IMR-90 (cell line): ENCODE data around the gene PPP1R2. TPM values are rescaled to one million over a fixed set of nuclear protein-coding genes. Genes with fewer than 3 reads are reported as not detected.

ENCODE experiments used
- ATAC-seq: fragments of 200-7000 bp; cut with Tn5 transposase; 2 replicates; pipeline ENCODE4 v1.9.1; 2020; ENCODE audit warnings: low read depth, mild to moderate bottlenecking, moderate library complexity
- BruUV-seq: library from RNA; stranded (reverse); fragments of 400-500 nt; replicated peaks from 2 replicates; lab custom pipeline; 2021; lab: Mats Ljungman, UMichigan
- CTCF ChIA-PET: fragments of 300-600 bp; formaldehyde crosslinking; extraction: SDS; loops from one replicate; lab custom pipeline; 2021; ENCODE audit warnings: antibody characterized with exemption; lab: Yijun Ruan, JAX
- POLR2A ChIA-PET: fragments of 300-600 bp; sonication (Branson Sonifier 250); formaldehyde crosslinking; loops from one replicate; lab custom pipeline; 2022; ENCODE audit warnings: antibody characterized with exemption; ENCODE audit not compliant: unreplicated experiment; lab: Charles Lee
- DNase-seq: peaks from one replicate; pipeline ENCODE4 v3.0.0; 2013
- H2AFZ ChIP-seq: replicated peaks from 2 replicates; pipeline ENCODE3; 2013; ENCODE audit warnings: low read length, mild to moderate bottlenecking; ENCODE audit not compliant: poor library complexity
- H2AK5ac ChIP-seq: 2 replicates; pipeline ENCODE4 v1.6.1; 2013; ENCODE audit warnings: low read depth, low read length, inconsistent platforms
- H2AK9ac ChIP-seq: replicated peaks from 2 replicates; pipeline ENCODE3; 2013; ENCODE audit warnings: mild to moderate bottlenecking, low read depth, low read length, moderate library complexity; ENCODE audit not compliant: poor library complexity
- H2BK120ac ChIP-seq: 2 replicates; pipeline ENCODE4 v1.6.1; 2013; ENCODE audit warnings: low read depth, low read length, inconsistent platforms
- H2BK15ac ChIP-seq: 3 replicates; pipeline ENCODE4 v1.6.1; 2013; ENCODE audit warnings: low read depth, low read length, inconsistent platforms
- H2BK20ac ChIP-seq: 2 replicates; pipeline ENCODE4 v1.6.1; 2013; ENCODE audit warnings: low read depth, mild to moderate bottlenecking, inconsistent platforms, low read length, moderate library complexity
- H2BK5ac ChIP-seq: 2 replicates; pipeline ENCODE4 v1.6.1; 2013; ENCODE audit warnings: mild to moderate bottlenecking, low read depth, low read length, inconsistent platforms; ENCODE audit not compliant: poor library complexity, severe bottlenecking
- H3K14ac ChIP-seq: replicated peaks from 2 replicates; pipeline ENCODE4 v1.6.1; 2013; ENCODE audit warnings: low read depth, low read length, inconsistent platforms
- H3K18ac ChIP-seq: 2 replicates; pipeline ENCODE4 v1.6.1; 2013; ENCODE audit warnings: low read depth, low read length, control low read depth
- H3K23ac ChIP-seq: 2 replicates; pipeline ENCODE4 v1.6.1; 2013; ENCODE audit warnings: low read depth, low read length, inconsistent platforms
- H3K27ac ChIP-seq: 2 replicates; pipeline ENCODE4 v1.5.1; 2013; ENCODE audit warnings: mild to moderate bottlenecking, control low read depth, low read length; ENCODE audit not compliant: insufficient read depth
- H3K27me3 ChIP-seq: 2 replicates; pipeline ENCODE4 v1.6.1; 2013; ENCODE audit warnings: low read length; ENCODE audit not compliant: control insufficient read depth, insufficient read depth
- H3K36me3 ChIP-seq: 2 replicates; pipeline ENCODE4 v1.6.1; 2013; ENCODE audit warnings: low read length, mixed read lengths; ENCODE audit not compliant: control insufficient read depth, insufficient read depth
- H3K4ac ChIP-seq: 2 replicates; pipeline ENCODE4 v1.6.1; 2013; ENCODE audit warnings: low read depth, low read length, inconsistent platforms
- H3K4me1 ChIP-seq: 2 replicates; pipeline ENCODE4 v1.6.1; 2013; ENCODE audit warnings: low read length, mixed read lengths; ENCODE audit not compliant: control insufficient read depth, insufficient read depth
- H3K4me2 ChIP-seq: 2 replicates; pipeline ENCODE4 v1.6.1; 2013; ENCODE audit warnings: low read depth, mild to moderate bottlenecking, control low read depth, low read length, moderate library complexity
- H3K4me3 ChIP-seq: 2 replicates; pipeline ENCODE4 v1.5.1; 2013; ENCODE audit warnings: low read depth, mild to moderate bottlenecking, control low read depth, low read length, moderate library complexity; ENCODE audit not compliant: insufficient read depth
- H3K56ac ChIP-seq: 2 replicates; pipeline ENCODE4 v1.6.1; 2013; ENCODE audit warnings: low read length, inconsistent platforms; ENCODE audit not compliant: insufficient read depth; ENCODE audit errors: extremely low read depth
- H3K79me1 ChIP-seq, 2 experiments: 2 replicates each; pipeline ENCODE4 v1.6.1; 2013; ENCODE audit warnings: low read length in 2 of 2, inconsistent platforms in 1 of 2, low read depth in 1 of 2
- H3K9ac ChIP-seq: 2 replicates; pipeline ENCODE4 v1.6.1; 2013; ENCODE audit warnings: low read depth, low read length, control low read depth
- H3K9me1 ChIP-seq: 2 replicates; pipeline ENCODE4 v1.6.1; 2013; ENCODE audit warnings: low read length, inconsistent platforms; ENCODE audit not compliant: insufficient read depth
- H3K9me3 ChIP-seq: 2 replicates; pipeline ENCODE4 v1.6.1; 2013; ENCODE audit warnings: low read length; ENCODE audit not compliant: control insufficient read depth, insufficient read depth
- H4K20me1 ChIP-seq: 2 replicates; pipeline ENCODE4 v1.6.1; 2013; ENCODE audit warnings: low read length, inconsistent platforms; ENCODE audit not compliant: insufficient read depth
- H4K5ac ChIP-seq: 2 replicates; pipeline ENCODE4 v1.6.1; 2013; ENCODE audit warnings: mild to moderate bottlenecking, low read depth, low read length, control low read depth
- H4K8ac ChIP-seq, 2 experiments: 2 replicates each; pipeline ENCODE4 v1.6.1; 2013; ENCODE audit warnings: low read depth in 2 of 2, low read length in 2 of 2, control low read depth in 1 of 2, inconsistent platforms in 1 of 2
- H4K91ac ChIP-seq: 2 replicates; pipeline ENCODE4 v1.6.1; 2013; ENCODE audit warnings: low read depth, low read length, inconsistent platforms; ENCODE audit not compliant: insufficient read depth
- BHLHE40 ChIP-seq: fragments of 150-350 bp; IDR thresholded peaks from 2 replicates; pipeline ENCODE4 v1.6.1; 2016; ENCODE audit warnings: mild to moderate bottlenecking, low read depth, low read length
- CHD1 ChIP-seq: IDR thresholded peaks from 2 replicates; pipeline ENCODE4 v1.6.1; 2012; ENCODE audit warnings: low read depth, low read length, improper control_type of control experiment
- MAFK ChIP-seq: IDR thresholded peaks from 2 replicates; pipeline ENCODE4 v1.6.1; 2012; ENCODE audit warnings: low read depth, low read length, improper control_type of control experiment
- MAZ ChIP-seq: IDR thresholded peaks from 2 replicates; pipeline ENCODE4 v1.6.1; 2012; ENCODE audit warnings: low read depth, mild to moderate bottlenecking, low read length, improper control_type of control experiment, moderate library complexity, borderline replicate concordance
- NFE2L2 ChIP-seq: fragments of 150-350 bp; IDR thresholded peaks from 2 replicates; pipeline ENCODE4 v1.6.1; 2016; ENCODE audit warnings: low read depth, mild to moderate bottlenecking, low read length
- POLR2A ChIP-seq: IDR thresholded peaks from 2 replicates; pipeline ENCODE4 v1.6.1; 2012; ENCODE audit warnings: mild to moderate bottlenecking, low read depth, low read length
- RAD21 ChIP-seq: IDR thresholded peaks from 2 replicates; pipeline ENCODE4 v1.6.1; 2012; ENCODE audit warnings: low read length, improper control_type of control experiment
- RCOR1 ChIP-seq: IDR thresholded peaks from 2 replicates; pipeline ENCODE4 v1.6.1; 2012; ENCODE audit warnings: mild to moderate bottlenecking, low read length, improper control_type of control experiment; ENCODE audit not compliant: insufficient replicate concordance
- RFX5 ChIP-seq: IDR thresholded peaks from 2 replicates; pipeline ENCODE4 v1.8.0; 2012; ENCODE audit warnings: low read depth, mild to moderate bottlenecking, low read length, moderate library complexity
- SMC3 ChIP-seq: fragments of 150-350 bp; IDR thresholded peaks from 2 replicates; pipeline ENCODE4 v1.6.1; 2016; ENCODE audit warnings: low read depth, mild to moderate bottlenecking, antibody characterized with exemption, low read length, moderate library complexity
- WGBS, 2 experiments: methylation state at CpG; one replicate each; pipeline versions ENCODE4 v1.1.5 to v1.1.7; 2013; ENCODE audit warnings: missing lambda C conversion rate in 2 of 2; ENCODE audit not compliant: insufficient read length in 1 of 2; ENCODE audit errors: extremely low coverage in 2 of 2; 5-methylcytosine and 5-hydroxymethylcytosine counted together
- dilution Hi-C: fragments of 300-500 bp; cut with HindIII; formaldehyde crosslinking; loops from one replicate; pipeline ENCODE4 v1.14.3; 2018; ENCODE audit warnings: low sequenced_read_pairs; ENCODE audit not compliant: unreplicated experiment
- in situ Hi-C: fragments of 300-500 bp; cut with MboI; formaldehyde crosslinking; loops from 3 replicates; pipeline ENCODE4 v1.14.3; 2019; ENCODE audit warnings: low sequenced_read_pairs, inconsistent platforms, mixed read lengths
- intact Hi-C: fragments of 100-400 bp; cut with micrococcal nuclease; formaldehyde crosslinking; loops from 2 replicates; pipeline ENCODE4 v1.10.0; 2022
- polyA plus RNA-seq, 3 experiments: library from polyadenylated mRNA; depleted of rRNA; stranded (reverse); fragments of >200 nt; gene quantifications; 2 replicates each; pipeline ENCODE4 v1.2.3, GENCODE V29; 2012; ENCODE audit warnings: low replicate concordance in 1 of 3
- total RNA-seq: library from RNA; depleted of rRNA; stranded (reverse); fragments of >200 nt; gene quantifications from 2 replicates; pipeline ENCODE4 v1.2.3, GENCODE V29; 2012
- TF ChIP-seq, protein P1 (sequence below): fragments of 150-350 bp; IDR thresholded peaks from 2 replicates; pipeline ENCODE4 v1.6.1; 2017; ENCODE audit warnings: mild to moderate bottlenecking, antibody characterized with exemption, low read length, low read depth
- TF ChIP-seq, protein P2 (sequence below): conservative IDR thresholded peaks from 2 replicates; pipeline ENCODE4 v1.5.1; 2012; ENCODE audit warnings: mild to moderate bottlenecking, low read depth, low read length, improper control_type of control experiment

Gene PPP1R2
- total and polyA plus RNA-seq, 2 of the 4 experiments (the other 2 are of a cell fraction): 9.2 to 36.0 TPM

DNA sequence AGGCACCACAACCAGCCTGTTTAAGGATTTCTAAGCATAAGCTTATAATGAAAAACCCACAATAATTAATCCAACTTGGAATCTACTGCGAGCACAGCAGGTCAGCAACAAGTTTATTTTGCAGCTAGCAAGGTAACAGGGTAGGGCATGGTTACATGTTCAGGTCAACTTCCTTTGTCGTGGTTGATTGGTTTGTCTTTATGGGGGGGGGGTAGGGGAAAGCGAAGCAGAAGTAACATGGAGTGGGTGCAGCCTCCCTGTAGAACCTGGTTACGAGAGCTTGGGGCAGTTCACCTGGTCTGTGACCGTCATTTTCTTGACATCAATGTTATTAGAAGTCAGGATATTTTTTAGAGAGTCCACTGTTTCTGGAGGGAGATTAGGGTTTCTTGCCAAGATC lies 25.5 kb upstream of the PPP1R2 start:
- no peak overlapping the region for H3K23ac ChIP-seq
- H3K4ac ChIP-seq: no peak overlapping the region
- H4K20me1 ChIP-seq: no peaks in the 10 kb centered on the region
- no peak overlapping the region for H3K4me3 ChIP-seq
- ATAC-seq (no peak), DNase-seq (no peak)
- H2BK5ac ChIP-seq: no peak overlapping the region
- H3K56ac ChIP-seq: no peak overlapping the region
- intact Hi-C loops: no loop called here
- no peaks in the 10 kb centered on the region for H3K9me3 ChIP-seq
- no peak overlapping the region for H2BK15ac ChIP-seq
- WGBS, 2 experiments: 14% methylated on average over 1 of the region's 5 CpGs; no CpG with 5 or more reads in 1 of the 2 experiments
- no peak overlapping the region for H4K91ac ChIP-seq
- no peaks in the 10 kb centered on the region for H3K79me1 ChIP-seq
- ChIA-PET CTCF (no interaction called here), POLR2A (no interaction called here)
- no peaks in the 10 kb centered on the region for H3K36me3 ChIP-seq
- no peak overlapping the region for H2AK5ac ChIP-seq
- no peak overlapping the region for H2AK9ac ChIP-seq
- TF ChIP-seq NFE2L2 (no peak), RFX5 (no peak), MAZ (no peak), BHLHE40 (no peak), RCOR1 (no peak), RAD21 (no peak), POLR2A (no peak), SMC3 (no peak), CHD1 (no peak), MAFK (no peak)
- TF ChIP-seq, protein P1, sequence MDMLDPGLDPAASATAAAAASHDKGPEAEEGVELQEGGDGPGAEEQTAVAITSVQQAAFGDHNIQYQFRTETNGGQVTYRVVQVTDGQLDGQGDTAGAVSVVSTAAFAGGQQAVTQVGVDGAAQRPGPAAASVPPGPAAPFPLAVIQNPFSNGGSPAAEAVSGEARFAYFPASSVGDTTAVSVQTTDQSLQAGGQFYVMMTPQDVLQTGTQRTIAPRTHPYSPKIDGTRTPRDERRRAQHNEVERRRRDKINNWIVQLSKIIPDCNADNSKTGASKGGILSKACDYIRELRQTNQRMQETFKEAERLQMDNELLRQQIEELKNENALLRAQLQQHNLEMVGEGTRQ: no peak
- TF ChIP-seq, protein P2, sequence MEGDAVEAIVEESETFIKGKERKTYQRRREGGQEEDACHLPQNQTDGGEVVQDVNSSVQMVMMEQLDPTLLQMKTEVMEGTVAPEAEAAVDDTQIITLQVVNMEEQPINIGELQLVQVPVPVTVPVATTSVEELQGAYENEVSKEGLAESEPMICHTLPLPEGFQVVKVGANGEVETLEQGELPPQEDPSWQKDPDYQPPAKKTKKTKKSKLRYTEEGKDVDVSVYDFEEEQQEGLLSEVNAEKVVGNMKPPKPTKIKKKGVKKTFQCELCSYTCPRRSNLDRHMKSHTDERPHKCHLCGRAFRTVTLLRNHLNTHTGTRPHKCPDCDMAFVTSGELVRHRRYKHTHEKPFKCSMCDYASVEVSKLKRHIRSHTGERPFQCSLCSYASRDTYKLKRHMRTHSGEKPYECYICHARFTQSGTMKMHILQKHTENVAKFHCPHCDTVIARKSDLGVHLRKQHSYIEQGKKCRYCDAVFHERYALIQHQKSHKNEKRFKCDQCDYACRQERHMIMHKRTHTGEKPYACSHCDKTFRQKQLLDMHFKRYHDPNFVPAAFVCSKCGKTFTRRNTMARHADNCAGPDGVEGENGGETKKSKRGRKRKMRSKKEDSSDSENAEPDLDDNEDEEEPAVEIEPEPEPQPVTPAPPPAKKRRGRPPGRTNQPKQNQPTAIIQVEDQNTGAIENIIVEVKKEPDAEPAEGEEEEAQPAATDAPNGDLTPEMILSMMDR: no peak
- H2BK20ac ChIP-seq: no peak overlapping the region
- no peak overlapping the region for H3K18ac ChIP-seq
- H3K27me3 ChIP-seq: peaks cover 42% of the 10 kb centered on the region
- H3K27ac ChIP-seq: no peak overlapping the region
- in situ Hi-C loops: no loop called here
- no peak overlapping the region for H4K5ac ChIP-seq
- no TSS peak for BruUV-seq
- H2BK120ac ChIP-seq: no peak overlapping the region
- no peak overlapping the region for H2AFZ ChIP-seq
- no peak overlapping the region for H4K8ac ChIP-seq
- H3K9ac ChIP-seq: no peak overlapping the region
- H3K9me1 ChIP-seq: no peaks in the 10 kb centered on the region
- H3K14ac ChIP-seq: no peak overlapping the region
- dilution Hi-C loops: no loop called here
- no peaks in the 10 kb centered on the region for H3K4me1 ChIP-seq
- no peak overlapping the region for H3K4me2 ChIP-seq
